ENCODE results near the gene SYNPO2.

Gene SYNPO2, protein sequence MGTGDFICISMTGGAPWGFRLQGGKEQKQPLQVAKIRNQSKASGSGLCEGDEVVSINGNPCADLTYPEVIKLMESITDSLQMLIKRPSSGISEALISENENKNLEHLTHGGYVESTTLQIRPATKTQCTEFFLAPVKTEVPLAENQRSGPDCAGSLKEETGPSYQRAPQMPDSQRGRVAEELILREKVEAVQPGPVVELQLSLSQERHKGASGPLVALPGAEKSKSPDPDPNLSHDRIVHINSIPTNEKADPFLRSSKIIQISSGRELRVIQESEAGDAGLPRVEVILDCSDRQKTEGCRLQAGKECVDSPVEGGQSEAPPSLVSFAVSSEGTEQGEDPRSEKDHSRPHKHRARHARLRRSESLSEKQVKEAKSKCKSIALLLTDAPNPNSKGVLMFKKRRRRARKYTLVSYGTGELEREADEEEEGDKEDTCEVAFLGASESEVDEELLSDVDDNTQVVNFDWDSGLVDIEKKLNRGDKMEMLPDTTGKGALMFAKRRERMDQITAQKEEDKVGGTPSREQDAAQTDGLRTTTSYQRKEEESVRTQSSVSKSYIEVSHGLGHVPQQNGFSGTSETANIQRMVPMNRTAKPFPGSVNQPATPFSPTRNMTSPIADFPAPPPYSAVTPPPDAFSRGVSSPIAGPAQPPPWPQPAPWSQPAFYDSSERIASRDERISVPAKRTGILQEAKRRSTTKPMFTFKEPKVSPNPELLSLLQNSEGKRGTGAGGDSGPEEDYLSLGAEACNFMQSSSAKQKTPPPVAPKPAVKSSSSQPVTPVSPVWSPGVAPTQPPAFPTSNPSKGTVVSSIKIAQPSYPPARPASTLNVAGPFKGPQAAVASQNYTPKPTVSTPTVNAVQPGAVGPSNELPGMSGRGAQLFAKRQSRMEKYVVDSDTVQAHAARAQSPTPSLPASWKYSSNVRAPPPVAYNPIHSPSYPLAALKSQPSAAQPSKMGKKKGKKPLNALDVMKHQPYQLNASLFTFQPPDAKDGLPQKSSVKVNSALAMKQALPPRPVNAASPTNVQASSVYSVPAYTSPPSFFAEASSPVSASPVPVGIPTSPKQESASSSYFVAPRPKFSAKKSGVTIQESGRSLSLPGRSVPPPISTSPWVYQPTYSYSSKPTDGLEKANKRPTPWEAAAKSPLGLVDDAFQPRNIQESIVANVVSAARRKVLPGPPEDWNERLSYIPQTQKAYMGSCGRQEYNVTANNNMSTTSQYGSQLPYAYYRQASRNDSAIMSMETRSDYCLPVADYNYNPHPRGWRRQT

DNA sequence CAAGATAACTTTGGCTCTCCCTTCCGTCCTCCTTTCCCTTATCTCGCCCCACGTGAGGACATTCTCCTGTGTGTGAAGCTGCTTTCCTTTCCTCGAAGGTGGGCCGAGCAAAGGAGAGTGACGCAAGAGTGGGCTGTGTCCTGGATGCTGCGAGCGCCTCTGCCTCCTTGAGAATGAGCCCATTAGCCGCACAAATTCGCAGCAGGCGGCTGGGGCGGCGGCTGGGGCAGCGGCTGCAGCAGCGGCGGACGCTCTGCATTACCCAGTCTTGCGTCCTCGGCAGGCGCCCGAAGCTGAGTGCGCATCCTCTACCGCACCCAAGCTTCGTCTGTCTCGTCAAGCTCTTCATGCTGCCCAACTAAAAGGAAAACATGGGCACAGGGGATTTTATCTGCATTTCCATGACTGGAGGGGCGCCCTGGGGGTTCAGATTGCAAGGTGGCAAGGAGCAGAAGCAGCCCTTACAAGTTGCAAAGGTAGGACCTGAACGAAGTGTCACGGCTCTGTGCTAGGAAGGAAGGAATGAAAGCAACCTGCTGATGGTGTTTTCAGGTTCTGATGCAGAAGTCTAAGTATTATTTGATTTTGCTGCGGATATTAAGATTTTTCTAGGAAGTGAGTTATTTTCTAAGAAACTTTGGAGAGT, at the start of gene SYNPO2:
SYNPO2 (plus strand) TSS at position 189 of the 646 bp plus-strand sequence; CDS start at position 372, 183 bp downstream.
- TF ChIP-seq, protein P1, sequence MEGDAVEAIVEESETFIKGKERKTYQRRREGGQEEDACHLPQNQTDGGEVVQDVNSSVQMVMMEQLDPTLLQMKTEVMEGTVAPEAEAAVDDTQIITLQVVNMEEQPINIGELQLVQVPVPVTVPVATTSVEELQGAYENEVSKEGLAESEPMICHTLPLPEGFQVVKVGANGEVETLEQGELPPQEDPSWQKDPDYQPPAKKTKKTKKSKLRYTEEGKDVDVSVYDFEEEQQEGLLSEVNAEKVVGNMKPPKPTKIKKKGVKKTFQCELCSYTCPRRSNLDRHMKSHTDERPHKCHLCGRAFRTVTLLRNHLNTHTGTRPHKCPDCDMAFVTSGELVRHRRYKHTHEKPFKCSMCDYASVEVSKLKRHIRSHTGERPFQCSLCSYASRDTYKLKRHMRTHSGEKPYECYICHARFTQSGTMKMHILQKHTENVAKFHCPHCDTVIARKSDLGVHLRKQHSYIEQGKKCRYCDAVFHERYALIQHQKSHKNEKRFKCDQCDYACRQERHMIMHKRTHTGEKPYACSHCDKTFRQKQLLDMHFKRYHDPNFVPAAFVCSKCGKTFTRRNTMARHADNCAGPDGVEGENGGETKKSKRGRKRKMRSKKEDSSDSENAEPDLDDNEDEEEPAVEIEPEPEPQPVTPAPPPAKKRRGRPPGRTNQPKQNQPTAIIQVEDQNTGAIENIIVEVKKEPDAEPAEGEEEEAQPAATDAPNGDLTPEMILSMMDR (conservative IDR thresholded peaks at IDR 0.05; ENCODE audit: low read depth, low read length), result no peak
- peak within 1 kb of the TSS; percentile 55 for H3K4me3 ChIP-seq (ENCODE audit: low read length)
- no peak for DNase-seq (ENCODE audit: low read depth)

DNA sequence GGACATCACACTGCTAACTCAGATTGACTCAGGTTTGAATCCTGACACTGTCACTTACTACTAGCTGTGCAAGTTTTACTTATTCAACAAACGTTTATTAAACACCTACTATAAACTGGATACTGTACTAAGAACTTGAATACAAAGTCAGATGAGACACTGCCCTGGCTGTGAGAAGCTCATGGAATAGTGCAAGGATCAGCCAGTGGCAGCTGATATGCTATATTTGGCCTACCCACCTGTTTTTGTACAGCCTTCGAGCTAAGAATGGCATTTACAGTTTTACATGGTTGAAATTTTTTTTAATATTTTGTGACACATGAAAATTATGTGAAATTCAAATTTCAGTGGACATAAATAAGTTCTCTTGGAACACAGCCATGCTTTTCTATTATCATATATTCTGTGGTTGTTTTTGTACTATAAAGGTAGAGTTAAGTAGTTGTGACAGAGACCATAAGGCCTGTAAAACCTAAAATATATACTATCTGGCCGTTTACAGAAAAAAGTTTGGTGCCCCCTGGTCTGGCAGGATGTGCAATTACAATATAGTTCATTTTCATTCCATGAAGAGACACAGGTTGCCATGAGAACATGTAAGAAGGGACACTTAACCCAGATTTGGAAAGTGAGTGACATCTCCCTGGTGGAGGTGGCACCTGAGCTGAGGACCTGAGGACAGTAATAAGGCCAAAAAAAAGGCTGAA, 49.3 kb upstream of the SYNPO2 start:
- DNase-seq (ENCODE audit: low read depth), result no peak
- TF ChIP-seq, protein P1 (conservative IDR thresholded peaks at IDR 0.05; ENCODE audit: low read depth, low read length), result no peak

DNA sequence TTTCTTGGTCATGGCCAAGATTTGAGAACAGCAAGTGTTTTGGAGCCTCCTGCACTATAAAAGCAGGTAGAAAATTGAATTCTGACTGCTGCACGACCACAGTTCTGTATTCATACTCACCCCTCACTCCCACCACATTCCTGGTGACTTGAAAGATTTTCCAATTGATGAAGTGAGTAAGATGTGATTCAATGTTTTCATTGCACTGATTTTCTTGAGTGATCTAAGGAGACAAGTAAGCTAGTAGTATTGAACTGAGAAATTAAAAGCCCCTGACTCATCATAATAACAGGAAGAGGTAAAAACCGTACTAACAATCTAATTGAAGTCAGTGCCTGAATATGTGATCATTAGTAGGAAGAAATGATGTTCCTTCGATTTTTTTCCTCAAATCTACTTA, 46.6 kb upstream of the SYNPO2 start:
- peak; percentile 39 for DNase-seq (ENCODE audit: low read depth)
- no peak overlapping the region for H3K4me3 ChIP-seq (ENCODE audit: low read length)
- TF ChIP-seq, protein P1 (conservative IDR thresholded peaks at IDR 0.05; ENCODE audit: low read depth, low read length), result no peak

More for the DNA sequence above, 49.3 kb upstream of the SYNPO2 start:
- H3K4me3 ChIP-seq (ENCODE audit: low read length), result no peak overlapping the region

DNA sequence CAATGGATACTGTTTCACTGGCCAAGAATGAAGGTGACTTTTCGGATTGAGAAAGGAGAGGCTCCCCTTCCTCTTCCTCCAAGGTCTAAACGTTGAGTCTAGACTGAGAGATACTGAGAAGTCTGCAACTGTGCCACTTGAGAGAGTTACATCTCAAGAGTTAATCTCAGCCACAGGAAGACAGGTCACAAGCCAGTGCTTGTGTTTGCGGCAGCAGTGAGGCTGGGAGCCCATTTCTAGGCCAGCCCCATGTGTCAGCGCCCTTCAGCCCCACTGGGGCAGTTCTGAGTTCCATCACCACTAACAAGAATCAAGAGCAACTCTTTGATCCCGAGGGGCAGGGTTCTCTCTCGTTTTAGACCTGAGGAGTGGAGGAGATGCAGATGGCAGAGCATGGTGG, 45.4 kb upstream of the SYNPO2 start:
- DNase-seq (ENCODE audit: low read depth), result no peak
- TF ChIP-seq, protein P1 (conservative IDR thresholded peaks at IDR 0.05; ENCODE audit: low read depth, low read length), result no peak
- no peak overlapping the region for H3K4me3 ChIP-seq (ENCODE audit: low read length)

DNA sequence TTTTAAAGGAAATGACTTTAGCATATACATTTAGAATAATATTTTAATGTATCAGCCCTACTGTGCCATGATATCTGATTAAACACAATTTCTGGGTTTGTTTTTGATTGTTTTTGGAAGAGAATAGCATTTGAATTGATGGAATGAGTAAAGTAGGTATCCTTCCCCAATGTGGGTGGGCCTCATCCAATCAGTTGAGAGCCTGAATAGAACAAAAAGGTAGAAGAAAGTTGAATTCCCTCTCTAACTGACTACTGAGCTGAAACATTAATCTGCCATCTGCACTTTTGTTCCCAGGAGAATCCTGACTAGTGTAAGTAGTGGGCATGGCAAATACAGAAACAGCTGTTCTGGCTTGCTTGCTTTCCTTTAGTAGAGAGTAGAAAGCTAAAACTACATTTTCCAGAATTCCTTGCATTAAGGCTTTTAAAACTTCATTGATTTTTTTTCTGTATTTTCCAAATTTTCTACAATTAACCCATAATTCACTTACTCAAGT, 43.1 kb upstream of the SYNPO2 start:
- TF ChIP-seq, protein P1 (conservative IDR thresholded peaks at IDR 0.05; ENCODE audit: low read depth, low read length), result no peak
- no peak overlapping the region for H3K4me3 ChIP-seq (ENCODE audit: low read length)
- no peak for DNase-seq (ENCODE audit: low read depth)

DNA sequence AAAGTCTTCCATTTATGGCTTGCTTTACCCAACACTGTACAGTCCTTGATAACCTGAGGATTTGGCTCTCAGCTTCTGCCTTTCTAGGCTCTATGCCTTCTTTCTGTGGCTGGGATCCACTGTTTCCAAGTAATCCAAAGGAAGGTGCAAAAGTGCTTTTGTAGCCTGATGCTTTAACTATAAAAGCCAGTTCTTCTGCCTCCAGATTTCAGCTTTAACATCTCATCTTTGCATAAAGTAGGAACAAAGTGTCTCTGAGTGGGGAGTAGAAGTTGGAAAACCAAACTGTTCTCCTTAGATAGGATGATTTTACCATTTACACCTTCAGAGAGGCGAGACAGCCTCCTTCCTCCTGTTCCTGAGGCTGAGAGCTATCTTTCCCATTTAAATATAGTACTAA, 41.7 kb upstream of the SYNPO2 start:
- no peak overlapping the region for H3K4me3 ChIP-seq (ENCODE audit: low read length)
- no peak for DNase-seq (ENCODE audit: low read depth)
- TF ChIP-seq, protein P1 (conservative IDR thresholded peaks at IDR 0.05; ENCODE audit: low read depth, low read length), result no peak
